GM12891 (cell line): Measurements from ENCODE around the gene LRRC36.

Source experiments
- POLR2A ChIP-seq: IDR thresholded peaks from 2 replicates; pipeline ENCODE4 v1.6.1; 2011; ENCODE audit warnings: low read depth, low read length, control low read depth
- POLR2AphosphoS5 ChIP-seq: IDR thresholded peaks from 2 replicates; pipeline ENCODE4 v1.6.1; 2011; ENCODE audit warnings: low read depth, low read length, control low read depth
- POU2F2 ChIP-seq: IDR thresholded peaks from 2 replicates; pipeline ENCODE4 v1.6.1; 2011; ENCODE audit warnings: low read depth, mild to moderate bottlenecking, control low read depth, low read length, moderate library complexity
- TAF1 ChIP-seq: IDR thresholded peaks from 2 replicates; pipeline ENCODE4 v1.6.1; 2011; ENCODE audit warnings: low read depth, low read length, control low read depth

DNA sequence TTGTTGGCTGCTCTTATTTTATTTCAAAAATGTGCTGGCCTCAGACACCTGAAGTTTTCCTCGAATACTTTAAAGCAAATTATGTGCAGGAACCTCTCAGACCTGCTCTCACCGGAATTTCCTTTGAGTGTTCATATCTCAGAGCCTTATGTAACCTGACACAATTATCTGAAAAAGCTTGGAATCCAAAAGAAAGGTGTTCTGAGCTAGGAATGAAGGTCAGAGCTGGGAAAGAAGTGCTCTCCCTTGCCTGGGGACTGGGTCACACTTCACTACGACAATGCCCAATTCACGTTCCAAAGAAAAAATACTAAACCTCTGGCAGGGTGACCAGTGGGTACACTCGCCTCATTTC, 97.6 kb downstream of the LRRC36 start:
- TF ChIP-seq POLR2AphosphoS5 = no peak
- no peak for TF ChIP-seq POU2F2
- TF ChIP-seq POLR2A = no peak
- TF ChIP-seq TAF1 = no peak
